ENCODE results near the gene ANKRD30A.

DNA sequence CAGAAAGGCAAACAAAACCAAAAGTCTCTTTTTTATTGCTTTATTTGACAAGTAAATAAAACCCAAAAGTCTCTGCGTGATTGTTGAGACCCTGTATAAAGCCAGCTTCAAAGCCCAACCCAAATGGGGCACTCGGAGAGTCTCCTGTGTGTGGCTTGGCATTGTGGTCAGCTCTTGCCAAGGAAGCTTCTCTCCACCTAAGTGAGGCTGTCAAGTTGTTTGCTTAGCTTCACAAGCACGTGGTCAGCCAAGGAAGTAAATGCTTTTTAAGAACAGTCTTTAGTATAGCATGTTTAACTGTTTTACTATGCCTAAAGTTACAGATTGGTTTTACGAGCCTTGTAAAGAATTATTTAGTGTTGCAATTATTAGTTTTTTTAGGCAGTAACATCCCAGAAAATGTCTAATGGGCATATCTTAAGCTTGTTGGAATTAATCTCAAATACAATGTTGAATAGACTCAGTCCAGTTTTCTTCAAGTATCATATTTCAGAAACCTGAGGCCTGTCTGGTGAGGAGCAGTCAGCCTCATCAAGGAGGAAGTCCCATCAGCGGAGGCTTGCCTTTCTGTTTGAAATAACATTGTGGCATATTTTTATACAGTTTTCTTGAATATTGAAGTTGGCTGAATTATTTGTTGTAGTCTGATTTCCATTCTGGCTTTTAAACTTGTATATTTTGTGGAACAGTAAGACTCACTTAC, 144.3 kb downstream of the ANKRD30A start:
- no peak for TF ChIP-seq POLR2A (IDR thresholded peaks at IDR 0.05; ENCODE audit: low read length)
- no peak for TF ChIP-seq GATA1 (IDR thresholded peaks at IDR 0.05; ENCODE audit: low read depth, low read length)
